BJ (cell line): ENCODE results near the gene NUP58. TPM values are rescaled to one million over a fixed set of nuclear protein-coding genes. Genes with fewer than 3 reads are reported as not detected.
"Not testable (repeated sequence)": the region's sequence is repeated elsewhere in the genome, so short reads cannot be mapped to it uniquely, and the experiment has no call there.

Source experiments
- CTCF ChIA-PET: fragments of 350-600 bp; formaldehyde crosslinking; extraction: SDS; loops from one replicate; lab custom pipeline; 2021; ENCODE audit warnings: antibody characterized with exemption, inconsistent platforms; lab: Yijun Ruan, JAX
- POLR2A ChIA-PET: fragments of 300-600 bp; sonication (Branson Sonifier 250); formaldehyde crosslinking; extraction: SDS; loops from one replicate; lab custom pipeline; 2021; ENCODE audit warnings: antibody characterized with exemption; lab: Charles Lee
- DNase-seq: peaks from one replicate; pipeline ENCODE4 v3.0.0-alpha.2; 2011; ENCODE audit warnings: low read depth
- H3K27me3 ChIP-seq: 2 replicates; pipeline ENCODE4 v1.6.0; 2011; ENCODE audit warnings: low read length; ENCODE audit not compliant: control insufficient read depth, insufficient read depth
- H3K36me3 ChIP-seq: 2 replicates; pipeline ENCODE4 v1.5.1; 2011; ENCODE audit warnings: low read length; ENCODE audit not compliant: control insufficient read depth, insufficient read depth
- H3K4me3 ChIP-seq: 2 replicates; pipeline ENCODE4 v1.5.1; 2011; ENCODE audit warnings: low read depth, mild to moderate bottlenecking, control low read depth, low read length
- CTCF ChIP-seq: IDR thresholded peaks from 2 replicates; pipeline ENCODE4 v1.5.1; 2011; ENCODE audit warnings: low read depth, mild to moderate bottlenecking, control low read depth, inconsistent platforms, low read length, moderate library complexity; ENCODE audit not compliant: insufficient read depth
- polyA plus RNA-seq: library from polyadenylated mRNA; depleted of rRNA; stranded (reverse); fragments of >200 nt; gene quantifications from 2 replicates; pipeline ENCODE4 v1.2.3, GENCODE V29; 2011

Gene NUP58
- polyA plus RNA-seq, 1 experiment, result 20.4 TPM

GRCh38 chr13:25300861-25301346, 521 bp upstream of the NUP58 start:
- Histone ChIP-seq H3K27me3 (peaks cover 6% of the 10 kb centered on the region), H3K4me3 (peak overlapping the region; percentile 98), H3K36me3 (no peaks in the 10 kb centered on the region)
- no peak for TF ChIP-seq CTCF
- no peak for DNase-seq
- ChIA-PET CTCF (interaction anchor here (0.6 to 1.0 kb wide), 2 partner anchors 13 to 23 kb away, joined by 3 to 5 read pairs; partner anchors contain the start of gene MTMR6), POLR2A (no interaction called here)

- POLR2A ChIA-PET, result no interaction called here
- Histone ChIP-seq H3K4me3 (peak overlapping the region; percentile 98), H3K27me3 (peaks cover 2% of the 10 kb centered on the region; the same call in 1 of the 2 replicates), H3K36me3 (no peaks in the 10 kb centered on the region)
- DNase-seq, result no peak
- no peak for TF ChIP-seq CTCF
- CTCF ChIA-PET, result no interaction called here
Observed at GRCh38 chr13:25302121-25302520, 696 bp downstream of the NUP58 start.

- Histone ChIP-seq H3K27me3 (no peaks in the 10 kb centered on the region), H3K4me3 (no peak overlapping the region), H3K36me3 (peaks cover 7% of the 10 kb centered on the region)
- no peak for TF ChIP-seq CTCF
- ChIA-PET POLR2A (no interaction called here), CTCF (no interaction called here)
- DNase-seq, result no peak
Observed at GRCh38 chr13:25306671-25307464, 5.4 kb downstream of the NUP58 start.

GRCh38 chr13:25310891-25311290, 9.5 kb downstream of the NUP58 start:
- ChIA-PET CTCF (no interaction called here), POLR2A (no interaction called here)
- TF ChIP-seq CTCF, result no peak
- no peak for DNase-seq
- Histone ChIP-seq H3K36me3 (peaks cover 13% of the 10 kb centered on the region), H3K4me3 (no peak overlapping the region), H3K27me3 (no peaks in the 10 kb centered on the region)

- DNase-seq, H3K4me3 ChIP-seq, H3K36me3 ChIP-seq, POLR2A ChIA-PET, H3K27me3 ChIP-seq: not testable (repeated sequence)
- CTCF ChIA-PET, result interaction anchor here (0.7 kb wide), 1 partner anchor 102 kb away, joined by 3 read pairs; no protein-coding TSS in a partner anchor
Observed at GRCh38 chr13:25318946-25319345, 17.5 kb downstream of the NUP58 start.

GRCh38 chr13:25319771-25320170, 18.3 kb downstream of the NUP58 start:
- TF ChIP-seq CTCF, result no peak
- Histone ChIP-seq H3K36me3 (peaks cover 3% of the 10 kb centered on the region), H3K4me3 (no peak overlapping the region), H3K27me3 (no peaks in the 10 kb centered on the region)
- DNase-seq, result no peak
- ChIA-PET POLR2A (no interaction called here), CTCF (no interaction called here)
